Uterus (tissue), 4 donors: ENCODE results near the gene GMPR2. TPM values are rescaled to one million over a fixed set of nuclear protein-coding genes. Genes with fewer than 3 reads are reported as not detected.

Experiments
- DNase-seq, 2 donors: peaks; one replicate each; pipeline ENCODE4 v3.0.0-alpha.2; 2019 to 2020
- H3K27ac ChIP-seq, 2 donors: fragments of 200-600 bp; sonication (generic); 1 replicate in 1 of 2; 2 replicates in 1 of 2; pipeline ENCODE4 v1.5.1; 2016 to 2018
- H3K27me3 ChIP-seq, 2 donors: fragments of 200-600 bp; sonication (generic); one replicate each; pipeline ENCODE4 v1.5.1; 2018 to 2019; ENCODE audit warnings: control low read depth in 1 of 2
- H3K36me3 ChIP-seq, 2 donors: fragments of 200-600 bp; sonication (generic); one replicate each; pipeline ENCODE4 v1.5.1; 2019; ENCODE audit warnings: control low read depth in 1 of 2
- H3K4me1 ChIP-seq, 2 donors: fragments of 200-600 bp; sonication (generic); one replicate each; pipeline ENCODE4 v1.5.1; 2018 to 2019; ENCODE audit warnings: control low read depth in 1 of 2
- H3K4me3 ChIP-seq, 2 donors: fragments of 200-600 bp; sonication (generic); 1 replicate in 1 of 2; 2 replicates in 1 of 2; pipeline ENCODE4 v1.5.1; 2018 to 2019; ENCODE audit warnings: mild to moderate bottlenecking in 1 of 2
- H3K9me3 ChIP-seq, 2 donors: fragments of 200-600 bp; sonication (generic); one replicate each; pipeline ENCODE4 v1.5.1; 2019; ENCODE audit warnings: control low read depth in 1 of 2
- POLR2A ChIP-seq, 2 donors: fragments of 450-650 bp; IDR thresholded peaks; one replicate each; pipeline ENCODE4 v1.6.1; 2016; ENCODE audit warnings: antibody characterized with exemption in 2 of 2, mild to moderate bottlenecking in 1 of 2, moderate library complexity in 1 of 2
- intact Hi-C: fragments of 100-400 bp; cut with DNase I; formaldehyde crosslinking; loops from one replicate; pipeline ENCODE4 v1.15.1; 2023; ENCODE audit warnings: low total_unique reads
- total RNA-seq, 4 donors: library from RNA; depleted of rRNA in 3 of 4; stranded (reverse); fragments of >200 nt in 3 of 4; gene quantifications; one replicate each; pipeline versions ENCODE4 v1.1.0 to v1.2.4, GENCODE V29; 2014 to 2023
- TF ChIP-seq, protein P1 (sequence below), 4 experiments: fragments of 200-600 bp in 2 of 4; fragments of 450-650 bp in 2 of 4; sonication (generic) in 2 of 4; IDR thresholded peaks; one replicate each; pipeline ENCODE4 v1.5.1; 2016 to 2019; ENCODE audit warnings: antibody characterized with exemption in 4 of 4, mild to moderate bottlenecking in 2 of 4, moderate library complexity in 1 of 4
- donor health status: DM: yes; HTN: yes; CAD: no.

Gene GMPR2
- total RNA-seq, 4 donors from 2014 or later: 38.9 to 60.9 (median 48.8) TPM

DNA sequence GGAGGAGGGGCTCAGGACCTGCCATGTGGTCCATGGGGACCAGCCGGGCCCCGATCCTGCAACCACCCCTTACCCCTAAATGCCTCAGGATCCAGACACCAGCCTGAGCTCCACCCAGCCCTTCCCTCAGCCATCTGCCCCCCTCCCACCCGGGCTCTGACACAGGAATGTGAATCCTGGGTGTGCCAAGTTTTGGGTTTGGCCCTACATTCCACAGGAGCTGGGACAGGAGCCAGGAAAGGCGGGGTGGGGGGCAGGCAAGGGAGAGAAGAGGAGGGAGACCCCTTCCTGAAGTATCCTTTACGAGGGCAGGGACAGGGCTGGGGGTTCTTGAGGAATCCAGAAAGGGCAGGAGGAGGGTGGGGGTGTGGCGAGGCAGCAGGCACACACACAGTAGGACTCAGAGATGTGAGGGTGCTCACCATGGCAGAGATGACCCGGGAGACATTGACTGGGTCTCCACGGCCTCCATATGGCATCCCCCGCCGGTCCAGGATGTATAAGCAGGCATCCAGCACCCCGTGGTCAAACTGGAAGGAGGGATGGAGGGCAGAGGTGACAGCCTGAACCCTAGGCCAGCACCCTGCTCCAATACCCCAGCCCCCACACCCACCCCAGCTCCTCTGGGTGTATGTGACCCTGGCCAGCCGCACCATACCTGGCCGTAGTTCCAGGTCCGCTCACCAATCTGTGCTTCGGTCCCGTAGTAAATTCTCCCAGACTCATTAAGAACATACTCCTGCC is 26.7 kb downstream of the GMPR2 start:
- DNase-seq: no peak
- H3K4me1 ChIP-seq: no peaks in the 10 kb centered on the region
- H3K9me3 ChIP-seq: no peaks in the 10 kb centered on the region
- no peaks in the 10 kb centered on the region for H3K27me3 ChIP-seq
- H3K36me3 ChIP-seq: no peaks in the 10 kb centered on the region
- no peak overlapping the region for H3K4me3 ChIP-seq
- no peak for TF ChIP-seq POLR2A (IDR thresholded peaks at IDR 0.05)
- TF ChIP-seq, protein P1, sequence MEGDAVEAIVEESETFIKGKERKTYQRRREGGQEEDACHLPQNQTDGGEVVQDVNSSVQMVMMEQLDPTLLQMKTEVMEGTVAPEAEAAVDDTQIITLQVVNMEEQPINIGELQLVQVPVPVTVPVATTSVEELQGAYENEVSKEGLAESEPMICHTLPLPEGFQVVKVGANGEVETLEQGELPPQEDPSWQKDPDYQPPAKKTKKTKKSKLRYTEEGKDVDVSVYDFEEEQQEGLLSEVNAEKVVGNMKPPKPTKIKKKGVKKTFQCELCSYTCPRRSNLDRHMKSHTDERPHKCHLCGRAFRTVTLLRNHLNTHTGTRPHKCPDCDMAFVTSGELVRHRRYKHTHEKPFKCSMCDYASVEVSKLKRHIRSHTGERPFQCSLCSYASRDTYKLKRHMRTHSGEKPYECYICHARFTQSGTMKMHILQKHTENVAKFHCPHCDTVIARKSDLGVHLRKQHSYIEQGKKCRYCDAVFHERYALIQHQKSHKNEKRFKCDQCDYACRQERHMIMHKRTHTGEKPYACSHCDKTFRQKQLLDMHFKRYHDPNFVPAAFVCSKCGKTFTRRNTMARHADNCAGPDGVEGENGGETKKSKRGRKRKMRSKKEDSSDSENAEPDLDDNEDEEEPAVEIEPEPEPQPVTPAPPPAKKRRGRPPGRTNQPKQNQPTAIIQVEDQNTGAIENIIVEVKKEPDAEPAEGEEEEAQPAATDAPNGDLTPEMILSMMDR (IDR thresholded peaks at IDR 0.05): no peak
- H3K27ac ChIP-seq: no peak overlapping the region
- intact Hi-C loops: no loop called here

DNA sequence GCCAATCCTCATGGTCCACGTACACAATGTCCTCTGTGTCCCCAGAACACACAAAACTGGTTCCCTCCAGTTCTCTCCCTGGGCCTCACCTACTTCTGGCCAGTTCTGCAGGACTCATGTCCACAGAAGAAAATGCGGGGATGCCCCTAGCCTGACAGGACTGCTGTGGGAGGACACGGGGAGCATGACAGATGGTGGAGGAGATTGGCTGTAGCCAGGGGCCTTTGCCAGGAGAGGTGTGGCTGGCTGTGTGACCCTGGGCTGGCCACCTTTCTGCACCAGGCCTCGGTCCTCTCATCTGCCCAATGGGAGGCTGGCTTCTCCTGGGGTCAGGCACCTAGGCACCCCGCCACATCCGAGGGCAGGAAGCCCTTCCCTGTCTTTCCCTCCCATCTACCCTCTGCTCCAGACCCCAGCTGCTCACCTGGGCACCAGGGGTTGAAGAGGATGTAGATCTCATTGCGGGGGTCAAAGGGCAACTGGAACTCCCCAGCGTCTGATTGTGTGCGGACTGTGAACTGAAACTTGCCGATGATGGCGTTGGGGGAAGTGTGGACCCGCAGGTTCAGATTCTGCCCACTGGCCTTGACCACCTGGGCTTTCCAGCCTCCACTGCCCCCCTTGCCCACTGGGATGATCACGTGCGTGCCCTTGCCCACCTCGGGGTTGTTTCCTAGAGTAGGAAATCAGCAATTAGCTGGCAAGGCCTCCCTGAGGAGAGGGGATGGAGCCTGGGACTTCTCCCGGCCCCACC is 27.5 kb downstream of the GMPR2 start:
- Histone ChIP-seq H3K4me3 (no peak overlapping the region), H3K27ac (no peak overlapping the region), H3K27me3 (no peaks in the 10 kb centered on the region), H3K4me1 (no peaks in the 10 kb centered on the region), H3K36me3 (no peaks in the 10 kb centered on the region), H3K9me3 (no peaks in the 10 kb centered on the region)
- intact Hi-C loops: no loop called here
- TF ChIP-seq, protein P1 (IDR thresholded peaks at IDR 0.05): no peak
- TF ChIP-seq POLR2A (IDR thresholded peaks at IDR 0.05): no peak
- DNase-seq: no peak

DNA sequence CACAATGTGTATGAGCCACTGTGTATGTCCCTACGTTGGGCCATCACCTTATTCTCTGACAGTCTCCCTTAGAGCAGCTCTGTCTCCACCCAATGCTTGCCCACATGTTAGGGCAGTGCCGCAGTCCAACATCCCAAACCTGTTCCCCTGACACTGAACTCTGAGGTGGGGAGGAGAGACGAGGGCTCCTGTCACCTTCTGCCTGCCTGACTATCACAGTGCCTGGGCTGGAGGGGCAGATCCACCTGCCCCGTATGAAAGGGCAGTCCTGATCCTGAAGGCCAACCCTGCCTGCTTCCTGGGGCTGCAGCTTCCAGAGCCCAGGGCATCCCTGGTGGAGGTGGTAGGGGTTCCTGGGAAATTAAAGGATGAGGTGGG is 28.0 kb downstream of the GMPR2 start:
- Histone ChIP-seq H3K27ac (no peak overlapping the region), H3K4me1 (no peaks in the 10 kb centered on the region), H3K9me3 (no peaks in the 10 kb centered on the region), H3K36me3 (no peaks in the 10 kb centered on the region), H3K27me3 (no peaks in the 10 kb centered on the region), H3K4me3 (no peak overlapping the region)
- intact Hi-C loops: no loop called here
- no peak for DNase-seq
- no peak for TF ChIP-seq POLR2A (IDR thresholded peaks at IDR 0.05)
- TF ChIP-seq, protein P1 (IDR thresholded peaks at IDR 0.05): no peak

DNA sequence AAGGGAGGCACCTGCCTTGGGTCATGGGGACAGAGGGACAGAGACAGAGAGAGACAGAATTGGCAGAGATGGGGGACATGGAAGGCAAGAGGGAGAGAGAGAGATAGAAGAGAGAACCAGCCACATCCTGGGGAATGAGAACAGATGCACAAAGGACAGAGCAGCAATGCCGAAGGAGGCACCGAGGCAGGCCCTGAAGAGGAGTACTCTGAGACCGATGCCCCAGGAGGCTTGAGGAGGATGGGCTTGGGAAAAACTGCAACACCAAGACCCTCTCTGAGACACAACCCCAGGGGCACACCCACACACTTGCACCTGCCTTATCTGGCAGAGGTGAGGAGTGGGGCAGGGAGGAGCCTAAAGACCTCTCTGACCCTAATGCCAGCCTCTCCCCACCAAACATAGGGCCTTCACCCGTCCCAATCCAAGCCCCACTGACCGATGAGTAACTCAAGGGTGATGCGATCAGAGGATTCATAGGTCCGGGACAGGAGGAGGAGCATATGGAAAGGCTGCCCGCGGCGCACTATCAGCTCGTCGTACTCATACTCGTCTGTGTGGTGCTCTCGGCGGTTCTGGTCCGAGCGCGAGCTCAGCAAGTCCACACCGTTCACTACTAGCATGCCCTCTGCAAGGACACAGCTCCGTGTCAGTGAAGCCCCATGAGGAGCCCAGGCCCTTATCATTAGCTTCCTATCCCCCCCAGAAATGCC is 28.7 kb downstream of the GMPR2 start:
- Histone ChIP-seq H3K27me3 (no peaks in the 10 kb centered on the region), H3K27ac (no peak overlapping the region), H3K4me3 (no peak overlapping the region), H3K9me3 (no peaks in the 10 kb centered on the region), H3K4me1 (no peaks in the 10 kb centered on the region), H3K36me3 (no peaks in the 10 kb centered on the region)
- TF ChIP-seq, protein P1 (IDR thresholded peaks at IDR 0.05): no peak
- TF ChIP-seq POLR2A (IDR thresholded peaks at IDR 0.05): no peak
- intact Hi-C loops: no loop called here
- no peak for DNase-seq

DNA sequence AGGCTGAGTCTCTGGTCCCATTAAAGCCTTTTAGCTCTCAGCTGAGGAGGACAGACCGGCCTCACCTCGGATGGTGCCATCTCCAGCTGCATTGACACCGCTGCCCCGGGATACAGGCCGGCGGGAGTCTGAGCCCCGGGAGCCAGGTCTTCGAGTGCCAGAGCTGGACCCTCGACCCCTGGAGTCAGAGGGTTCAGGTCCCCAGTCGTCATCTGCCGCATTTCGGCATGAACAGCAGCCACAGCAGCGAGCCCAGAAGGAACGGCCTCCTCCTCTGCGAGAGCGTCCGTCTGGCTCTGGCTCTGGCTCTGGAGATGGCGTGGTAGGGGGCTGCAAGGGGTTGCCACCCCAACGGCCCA is 29.2 kb downstream of the GMPR2 start:
- Histone ChIP-seq H3K27me3 (no peaks in the 10 kb centered on the region), H3K27ac (no peak overlapping the region), H3K4me1 (no peaks in the 10 kb centered on the region), H3K36me3 (no peaks in the 10 kb centered on the region), H3K4me3 (no peak overlapping the region), H3K9me3 (no peaks in the 10 kb centered on the region)
- intact Hi-C loops: no loop called here
- DNase-seq: no peak
- TF ChIP-seq, protein P1 (IDR thresholded peaks at IDR 0.05): no peak
- TF ChIP-seq POLR2A (IDR thresholded peaks at IDR 0.05): no peak
